Measurements from ENCODE around the gene PCDHB11. TPM values are rescaled to one million over a fixed set of nuclear protein-coding genes. Genes with fewer than 3 reads are reported as not detected.
"Not testable (repeated sequence)": the region's sequence is repeated elsewhere in the genome, so short reads cannot be mapped to it uniquely, and the experiment has no call there.

PCDHB11 gene
- polyA plus RNA-seq, 1 donor from 2014 or later, result 2.7 TPM

DNA sequence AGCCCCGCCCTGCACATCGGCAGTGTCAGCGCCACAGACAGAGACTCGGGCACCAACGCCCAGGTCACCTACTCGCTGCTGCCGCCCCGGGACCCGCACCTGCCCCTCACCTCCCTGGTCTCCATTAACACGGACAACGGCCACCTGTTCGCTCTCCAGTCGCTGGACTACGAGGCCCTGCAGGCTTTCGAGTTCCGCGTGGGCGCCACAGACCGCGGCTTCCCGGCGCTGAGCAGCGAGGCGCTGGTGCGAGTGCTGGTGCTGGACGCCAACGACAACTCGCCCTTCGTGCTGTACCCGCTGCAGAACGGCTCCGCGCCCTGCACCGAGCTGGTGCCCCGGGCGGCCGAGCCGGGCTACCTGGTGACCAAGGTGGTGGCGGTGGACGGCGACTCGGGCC is 47.5 kb downstream of the PCDHB11 start:
- not testable (repeated sequence) for H3K27me3 ChIP-seq (ENCODE audit: insufficient read depth, low read depth, low read length); H4K20me1 ChIP-seq (ENCODE audit: insufficient read depth); H3K27ac ChIP-seq (ENCODE audit: low read length); H3K36me3 ChIP-seq (ENCODE audit: insufficient read depth, low read length); H3K4me3 ChIP-seq (ENCODE audit: low read length); H3K79me2 ChIP-seq (replicated peaks; ENCODE audit: insufficient read depth, low read length); H3K4me2 ChIP-seq (ENCODE audit: low read length); H3K9me2 ChIP-seq (ENCODE audit: insufficient read depth, low read length); H3F3A ChIP-seq (ENCODE audit: insufficient read depth, low read length, poor library complexity, severe bottlenecking); H3K9ac ChIP-seq (ENCODE audit: low read length); H2AFZ ChIP-seq (ENCODE audit: low read depth, low read length)
- peaks cover 43% of the 10 kb centered on the region for H3K9me3 ChIP-seq (ENCODE audit: low read length)

DNA sequence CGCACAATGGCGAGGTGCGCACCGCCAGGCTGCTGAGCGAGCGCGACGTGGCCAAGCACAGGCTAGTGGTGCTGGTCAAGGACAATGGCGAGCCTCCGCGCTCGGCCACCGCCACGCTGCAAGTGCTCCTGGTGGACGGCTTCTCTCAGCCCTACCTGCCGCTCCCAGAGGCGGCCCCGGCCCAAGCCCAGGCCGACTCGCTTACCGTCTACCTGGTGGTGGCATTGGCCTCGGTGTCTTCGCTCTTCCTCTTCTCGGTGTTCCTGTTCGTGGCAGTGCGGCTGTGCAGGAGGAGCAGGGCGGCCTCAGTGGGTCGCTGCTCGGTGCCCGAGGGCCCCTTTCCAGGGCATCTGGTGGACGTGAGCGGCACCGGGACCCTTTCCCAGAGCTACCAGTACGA is 48.0 kb downstream of the PCDHB11 start:
- not testable (repeated sequence) for H3K4me3 ChIP-seq (ENCODE audit: low read length); H3F3A ChIP-seq (ENCODE audit: insufficient read depth, low read length, poor library complexity, severe bottlenecking); H4K20me1 ChIP-seq (ENCODE audit: insufficient read depth); H3K27me3 ChIP-seq (ENCODE audit: insufficient read depth, low read depth, low read length); H3K36me3 ChIP-seq (ENCODE audit: insufficient read depth, low read length); H3K79me2 ChIP-seq (replicated peaks; ENCODE audit: insufficient read depth, low read length); H3K4me2 ChIP-seq (ENCODE audit: low read length); H3K27ac ChIP-seq (ENCODE audit: low read length); H3K9me2 ChIP-seq (ENCODE audit: insufficient read depth, low read length); H2AFZ ChIP-seq (ENCODE audit: low read depth, low read length); H3K9ac ChIP-seq (ENCODE audit: low read length)
- peaks cover 44% of the 10 kb centered on the region for H3K9me3 ChIP-seq (ENCODE audit: low read length)

DNA sequence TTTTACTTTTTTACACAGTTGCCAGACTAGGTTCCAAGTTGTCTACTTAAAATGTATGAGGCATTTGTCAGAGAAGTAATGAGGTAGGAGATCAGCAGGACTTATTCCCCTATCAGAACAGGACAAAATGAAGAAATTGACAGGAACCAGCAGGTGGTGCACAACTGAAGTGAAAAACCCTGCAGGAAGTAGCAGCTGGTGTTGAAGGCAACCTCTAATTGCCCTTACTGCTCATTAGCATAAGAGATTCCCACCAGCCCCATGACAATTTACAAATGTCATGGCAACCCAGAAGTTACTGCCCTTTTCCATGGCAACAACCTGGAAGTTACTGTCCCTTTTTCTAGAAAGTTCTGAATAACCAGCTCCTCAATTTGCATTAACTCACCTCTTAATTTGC is 51.1 kb downstream of the PCDHB11 start:
- Histone ChIP-seq H3K27ac (ENCODE audit: low read length) (no peak overlapping the region), H4K20me1 (ENCODE audit: insufficient read depth) (no peaks in the 10 kb centered on the region), H3K9me3 (ENCODE audit: low read length) (peaks cover 58% of the 10 kb centered on the region), H3F3A (ENCODE audit: insufficient read depth, low read length, poor library complexity, severe bottlenecking) (no peaks in the 10 kb centered on the region), H3K79me2 (replicated peaks; ENCODE audit: insufficient read depth, low read length) (no peaks in the 10 kb centered on the region), H3K4me3 (ENCODE audit: low read length) (no peak overlapping the region), H2AFZ (ENCODE audit: low read depth, low read length) (no peak overlapping the region), H3K9ac (ENCODE audit: low read length) (no peak overlapping the region), H3K36me3 (ENCODE audit: insufficient read depth, low read length) (peaks cover 15% of the 10 kb centered on the region), H3K9me2 (ENCODE audit: insufficient read depth, low read length) (no peaks in the 10 kb centered on the region), H3K27me3 (ENCODE audit: insufficient read depth, low read depth, low read length) (no peaks in the 10 kb centered on the region), H3K4me2 (ENCODE audit: low read length) (no peak overlapping the region)
- TF ChIP-seq SMC3 (conservative IDR thresholded peaks at IDR 0.05; ENCODE audit: poor library complexity) (no peak), POLR2AphosphoS5 (IDR thresholded peaks at IDR 0.05) (no peak), RAD21 (conservative IDR thresholded peaks at IDR 0.05) (no peak), MXI1 (conservative IDR thresholded peaks at IDR 0.05; ENCODE audit: poor library complexity, severe bottlenecking) (no peak), EZH2 (IDR thresholded peaks at IDR 0.05; ENCODE audit: borderline replicate concordance, insufficient read depth, low read length, poor library complexity, severe bottlenecking) (no peak), TAF1 (IDR thresholded peaks at IDR 0.05; ENCODE audit: low read depth) (no peak), EP300 (conservative IDR thresholded peaks at IDR 0.05; ENCODE audit: poor library complexity, severe bottlenecking) (no peak)
- TF ChIP-seq, protein P1, sequence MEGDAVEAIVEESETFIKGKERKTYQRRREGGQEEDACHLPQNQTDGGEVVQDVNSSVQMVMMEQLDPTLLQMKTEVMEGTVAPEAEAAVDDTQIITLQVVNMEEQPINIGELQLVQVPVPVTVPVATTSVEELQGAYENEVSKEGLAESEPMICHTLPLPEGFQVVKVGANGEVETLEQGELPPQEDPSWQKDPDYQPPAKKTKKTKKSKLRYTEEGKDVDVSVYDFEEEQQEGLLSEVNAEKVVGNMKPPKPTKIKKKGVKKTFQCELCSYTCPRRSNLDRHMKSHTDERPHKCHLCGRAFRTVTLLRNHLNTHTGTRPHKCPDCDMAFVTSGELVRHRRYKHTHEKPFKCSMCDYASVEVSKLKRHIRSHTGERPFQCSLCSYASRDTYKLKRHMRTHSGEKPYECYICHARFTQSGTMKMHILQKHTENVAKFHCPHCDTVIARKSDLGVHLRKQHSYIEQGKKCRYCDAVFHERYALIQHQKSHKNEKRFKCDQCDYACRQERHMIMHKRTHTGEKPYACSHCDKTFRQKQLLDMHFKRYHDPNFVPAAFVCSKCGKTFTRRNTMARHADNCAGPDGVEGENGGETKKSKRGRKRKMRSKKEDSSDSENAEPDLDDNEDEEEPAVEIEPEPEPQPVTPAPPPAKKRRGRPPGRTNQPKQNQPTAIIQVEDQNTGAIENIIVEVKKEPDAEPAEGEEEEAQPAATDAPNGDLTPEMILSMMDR (IDR thresholded peaks at IDR 0.05; ENCODE audit: poor library complexity, severe bottlenecking), result no peak
- TF ChIP-seq, protein P2, sequence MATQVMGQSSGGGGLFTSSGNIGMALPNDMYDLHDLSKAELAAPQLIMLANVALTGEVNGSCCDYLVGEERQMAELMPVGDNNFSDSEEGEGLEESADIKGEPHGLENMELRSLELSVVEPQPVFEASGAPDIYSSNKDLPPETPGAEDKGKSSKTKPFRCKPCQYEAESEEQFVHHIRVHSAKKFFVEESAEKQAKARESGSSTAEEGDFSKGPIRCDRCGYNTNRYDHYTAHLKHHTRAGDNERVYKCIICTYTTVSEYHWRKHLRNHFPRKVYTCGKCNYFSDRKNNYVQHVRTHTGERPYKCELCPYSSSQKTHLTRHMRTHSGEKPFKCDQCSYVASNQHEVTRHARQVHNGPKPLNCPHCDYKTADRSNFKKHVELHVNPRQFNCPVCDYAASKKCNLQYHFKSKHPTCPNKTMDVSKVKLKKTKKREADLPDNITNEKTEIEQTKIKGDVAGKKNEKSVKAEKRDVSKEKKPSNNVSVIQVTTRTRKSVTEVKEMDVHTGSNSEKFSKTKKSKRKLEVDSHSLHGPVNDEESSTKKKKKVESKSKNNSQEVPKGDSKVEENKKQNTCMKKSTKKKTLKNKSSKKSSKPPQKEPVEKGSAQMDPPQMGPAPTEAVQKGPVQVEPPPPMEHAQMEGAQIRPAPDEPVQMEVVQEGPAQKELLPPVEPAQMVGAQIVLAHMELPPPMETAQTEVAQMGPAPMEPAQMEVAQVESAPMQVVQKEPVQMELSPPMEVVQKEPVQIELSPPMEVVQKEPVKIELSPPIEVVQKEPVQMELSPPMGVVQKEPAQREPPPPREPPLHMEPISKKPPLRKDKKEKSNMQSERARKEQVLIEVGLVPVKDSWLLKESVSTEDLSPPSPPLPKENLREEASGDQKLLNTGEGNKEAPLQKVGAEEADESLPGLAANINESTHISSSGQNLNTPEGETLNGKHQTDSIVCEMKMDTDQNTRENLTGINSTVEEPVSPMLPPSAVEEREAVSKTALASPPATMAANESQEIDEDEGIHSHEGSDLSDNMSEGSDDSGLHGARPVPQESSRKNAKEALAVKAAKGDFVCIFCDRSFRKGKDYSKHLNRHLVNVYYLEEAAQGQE (IDR thresholded peaks at IDR 0.05; ENCODE audit: borderline replicate concordance), result no peak

Other genes starting within 250 kb of the PCDHB11 start
- 7.6 and 9.3 TPM in 2 replicates for gene PCDHAC2, start 233.2 kb upstream of the PCDHB11 start, polyA plus RNA-seq
- 0.10 TPM in 1 of 2 replicates, not detected in the other for gene PCDHB1, start 148.3 kb upstream of the PCDHB11 start, polyA plus RNA-seq
- gene PCDHB2, start 105.0 kb upstream of the PCDHB11 start, polyA plus RNA-seq, result 103 and 105 TPM in 2 replicates
- 3.9 and 4.9 TPM in 2 replicates for gene PCDHB3, start 99.2 kb upstream of the PCDHB11 start, polyA plus RNA-seq
- gene PCDHB4, start 77.8 kb upstream of the PCDHB11 start, polyA plus RNA-seq, result 4.2 and 4.3 TPM in 2 replicates
- gene PCDHB5, start 64.4 kb upstream of the PCDHB11 start, polyA plus RNA-seq, result 4.5 and 4.7 TPM in 2 replicates
- 1.6 and 1.7 TPM in 2 replicates for gene PCDHB6, start 49.6 kb upstream of the PCDHB11 start, polyA plus RNA-seq
- 0.99 and 2.1 TPM in 2 replicates for gene PCDHB7, start 27.0 kb upstream of the PCDHB11 start, polyA plus RNA-seq
- gene PCDHB8, start 21.8 kb upstream of the PCDHB11 start, polyA plus RNA-seq, result 0.76 and 0.81 TPM in 2 replicates
- gene PCDHB16, start 17.2 kb upstream of the PCDHB11 start, polyA plus RNA-seq, result 2.1 and 2.8 TPM in 2 replicates
- gene PCDHB9, start 12.5 kb upstream of the PCDHB11 start, polyA plus RNA-seq, result 4.8 and 4.9 TPM in 2 replicates
- gene PCDHB10, start 7.3 kb upstream of the PCDHB11 start, polyA plus RNA-seq, result 8.7 and 9.6 TPM in 2 replicates
- 1.3 and 2.2 TPM in 2 replicates for gene PCDHB12, start 9.1 kb downstream of the PCDHB11 start, polyA plus RNA-seq
- gene PCDHB13, start 14.3 kb downstream of the PCDHB11 start, polyA plus RNA-seq, result 1.0 and 1.6 TPM in 2 replicates
- 12.6 and 18.3 TPM in 2 replicates for gene PCDHB14, start 23.7 kb downstream of the PCDHB11 start, polyA plus RNA-seq
- 11.2 and 13.7 TPM in 2 replicates for gene PCDHB15, start 45.8 kb downstream of the PCDHB11 start, polyA plus RNA-seq
- gene SLC25A2, start 104.4 kb downstream of the PCDHB11 start, polyA plus RNA-seq, result not detected in 2 replicates
- 173 and 198 TPM in 2 replicates for gene TAF7, start 121.2 kb downstream of the PCDHB11 start, polyA plus RNA-seq
- 0.19 and 0.50 TPM in 2 replicates for gene PCDHGA1, start 130.9 kb downstream of the PCDHB11 start, polyA plus RNA-seq
- gene PCDHGA2, start 139.1 kb downstream of the PCDHB11 start, polyA plus RNA-seq, result 0.21 and 0.26 TPM in 2 replicates
- gene PCDHGA3, start 144.2 kb downstream of the PCDHB11 start, polyA plus RNA-seq, result 0.10 and 0.26 TPM in 2 replicates
- gene PCDHGB1, start 150.5 kb downstream of the PCDHB11 start, polyA plus RNA-seq, result 0.46 and 0.68 TPM in 2 replicates
- gene PCDHGA4, start 155.4 kb downstream of the PCDHB11 start, polyA plus RNA-seq, result 0.38 TPM in 1 of 2 replicates, not detected in the other
- gene PCDHGB2, start 160.4 kb downstream of the PCDHB11 start, polyA plus RNA-seq, result 0.30 and 0.43 TPM in 2 replicates
- 0.25 TPM in 1 of 2 replicates, not detected in the other for gene PCDHGA5, start 164.5 kb downstream of the PCDHB11 start, polyA plus RNA-seq
- not detected in 2 replicates for gene PCDHGB3, start 170.6 kb downstream of the PCDHB11 start, polyA plus RNA-seq
- gene PCDHGA6, start 174.3 kb downstream of the PCDHB11 start, polyA plus RNA-seq, result 0.09 TPM in 1 of 2 replicates, not detected in the other
- not detected in 2 replicates for gene PCDHGA7, start 183.1 kb downstream of the PCDHB11 start, polyA plus RNA-seq
- gene PCDHGB4, start 188.1 kb downstream of the PCDHB11 start, polyA plus RNA-seq, result 9.3 and 13.0 TPM in 2 replicates
- 0.19 and 0.38 TPM in 2 replicates for gene PCDHGA8, start 193.0 kb downstream of the PCDHB11 start, polyA plus RNA-seq
- 0.17 and 0.54 TPM in 2 replicates for gene PCDHGB5, start 198.3 kb downstream of the PCDHB11 start, polyA plus RNA-seq
- 0.11 TPM in 1 of 2 replicates, not detected in the other for gene PCDHGA9, start 203.2 kb downstream of the PCDHB11 start, polyA plus RNA-seq
- 29.2 and 34.4 TPM in 2 replicates for gene PCDHGB6, start 208.4 kb downstream of the PCDHB11 start, polyA plus RNA-seq
- gene PCDHGA10, start 213.4 kb downstream of the PCDHB11 start, polyA plus RNA-seq, result 7.3 and 8.1 TPM in 2 replicates
- gene PCDHGB7, start 218.1 kb downstream of the PCDHB11 start, polyA plus RNA-seq, result 4.7 and 5.1 TPM in 2 replicates
- 0.32 and 0.62 TPM in 2 replicates for gene PCDHGA11, start 221.4 kb downstream of the PCDHB11 start, polyA plus RNA-seq
- 0.11 and 0.56 TPM in 2 replicates for gene PCDHGA12, start 230.9 kb downstream of the PCDHB11 start, polyA plus RNA-seq

Data from neural cell (in vitro differentiated cells).